ENCODE results near the gene ACTL10.

DNA sequence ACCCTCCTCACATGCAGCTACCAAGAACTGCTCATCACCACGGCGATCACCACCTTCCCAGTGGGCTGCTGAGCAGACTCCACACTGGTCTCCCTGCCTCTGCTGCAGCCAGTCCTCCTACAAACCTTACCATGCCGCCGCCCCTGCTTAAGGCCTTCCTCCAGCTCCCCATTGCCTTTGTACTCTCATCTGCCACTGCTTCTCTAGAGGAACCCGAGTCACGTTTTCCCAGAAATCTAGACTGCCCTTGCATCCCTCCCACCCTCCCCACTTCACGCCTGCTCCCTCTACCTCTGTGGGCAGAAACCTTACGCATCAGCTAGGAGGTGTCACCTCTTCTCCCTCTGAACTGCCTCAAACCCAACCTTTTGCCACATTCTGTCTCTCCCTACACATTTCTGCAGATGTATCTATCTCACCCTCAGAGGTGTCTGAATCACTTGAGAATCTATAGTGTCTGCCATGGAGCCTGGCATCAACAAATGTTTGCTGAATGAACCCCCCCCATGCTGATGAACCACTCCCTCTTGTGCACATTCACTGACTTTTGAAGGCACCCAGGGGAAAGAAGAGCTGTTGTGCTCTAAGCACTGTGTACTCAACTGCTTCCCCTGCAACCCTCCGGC lies 15.1 kb downstream of the ACTL10 start:
- no peak for TF ChIP-seq CTCF (conservative IDR thresholded peaks at IDR 0.05)
- no peak for TF ChIP-seq EZH2 (IDR thresholded peaks at IDR 0.05; ENCODE audit: low read depth)
